NCI-H2196 (cell line): ENCODE measurements around the gene VASN.

Experiments
- DNase-seq: peaks from one replicate; lab custom pipeline; 2025; ENCODE audit not compliant: unreplicated experiment; lab: John Stamatoyannopoulos, UW

VASN gene

DNA sequence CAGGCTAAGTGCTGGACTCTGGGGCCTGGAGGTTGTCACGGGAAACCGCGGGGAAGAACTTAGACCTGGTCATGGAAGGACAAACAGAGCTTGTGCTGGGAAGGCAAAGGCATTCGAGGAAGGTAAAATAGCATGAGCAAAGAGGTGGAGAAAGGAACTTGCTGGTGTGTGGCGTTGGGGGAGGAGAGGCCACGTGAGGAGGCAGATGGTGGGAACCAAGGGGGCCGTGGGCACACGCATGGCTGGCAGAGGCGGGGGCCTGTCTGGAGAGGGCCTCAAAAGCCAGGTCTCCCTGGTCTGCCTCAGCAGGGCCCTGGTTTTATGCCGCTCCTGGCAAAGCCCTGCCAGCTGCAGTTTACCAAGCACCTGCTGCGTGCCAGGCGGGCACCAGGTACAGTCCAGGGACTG is 29.4 kb downstream of the VASN start:
- no peak for DNase-seq

DNA sequence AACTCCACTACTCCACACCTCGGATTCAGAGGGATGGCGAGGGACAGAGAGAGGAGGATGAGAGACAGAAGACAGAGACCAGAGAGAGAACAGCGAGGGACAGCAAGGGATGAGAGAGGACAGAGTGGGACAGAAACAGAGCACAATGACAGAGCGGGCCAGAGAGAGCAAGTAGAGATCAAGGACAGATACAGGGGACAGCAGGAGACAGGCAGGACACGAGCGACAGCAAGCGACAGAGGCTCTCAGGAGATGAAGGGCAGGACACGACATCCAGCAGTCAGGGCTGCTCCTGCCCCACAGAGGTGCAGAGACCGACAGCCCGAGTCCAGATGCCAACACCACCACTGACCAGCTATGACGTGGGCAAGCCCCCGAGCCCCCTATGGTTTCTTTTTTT is 29.9 kb downstream of the VASN start:
- DNase-seq = no peak

DNA sequence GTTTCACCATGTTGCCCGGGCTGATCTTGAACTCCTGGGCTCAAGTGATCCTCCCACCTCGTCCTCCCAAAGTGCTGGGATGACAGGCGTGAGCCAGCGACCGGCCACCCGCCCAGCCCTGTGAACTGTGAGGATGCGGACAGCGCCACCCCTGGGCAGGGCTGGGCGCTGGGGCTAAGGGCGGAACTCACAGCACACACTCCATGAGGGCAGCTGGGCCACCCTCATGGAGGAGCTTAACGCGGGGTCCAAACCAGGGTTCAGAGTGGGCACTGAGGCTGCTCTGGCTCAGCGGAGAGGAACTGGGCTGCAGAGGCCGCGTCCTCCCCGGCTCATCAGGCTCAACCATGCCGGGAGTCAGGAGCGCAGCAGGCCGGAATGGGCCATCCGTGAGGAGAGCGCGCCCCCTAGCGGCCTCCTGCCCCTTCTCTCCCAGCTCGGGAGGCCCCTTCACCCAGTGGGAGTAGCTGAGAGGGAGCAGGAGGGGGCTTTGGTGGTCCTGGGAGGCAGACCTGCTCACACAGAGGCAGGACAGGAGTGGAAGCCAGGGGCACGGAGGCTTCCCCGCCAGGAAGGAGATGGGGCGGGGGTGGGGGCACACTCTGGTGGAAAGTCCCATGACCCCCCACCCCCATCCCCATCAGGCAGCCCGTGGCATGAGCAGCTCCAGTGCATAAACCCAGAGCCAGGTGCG is 30.9 kb downstream of the VASN start:
- DNase-seq = peak; percentile 80

DNA sequence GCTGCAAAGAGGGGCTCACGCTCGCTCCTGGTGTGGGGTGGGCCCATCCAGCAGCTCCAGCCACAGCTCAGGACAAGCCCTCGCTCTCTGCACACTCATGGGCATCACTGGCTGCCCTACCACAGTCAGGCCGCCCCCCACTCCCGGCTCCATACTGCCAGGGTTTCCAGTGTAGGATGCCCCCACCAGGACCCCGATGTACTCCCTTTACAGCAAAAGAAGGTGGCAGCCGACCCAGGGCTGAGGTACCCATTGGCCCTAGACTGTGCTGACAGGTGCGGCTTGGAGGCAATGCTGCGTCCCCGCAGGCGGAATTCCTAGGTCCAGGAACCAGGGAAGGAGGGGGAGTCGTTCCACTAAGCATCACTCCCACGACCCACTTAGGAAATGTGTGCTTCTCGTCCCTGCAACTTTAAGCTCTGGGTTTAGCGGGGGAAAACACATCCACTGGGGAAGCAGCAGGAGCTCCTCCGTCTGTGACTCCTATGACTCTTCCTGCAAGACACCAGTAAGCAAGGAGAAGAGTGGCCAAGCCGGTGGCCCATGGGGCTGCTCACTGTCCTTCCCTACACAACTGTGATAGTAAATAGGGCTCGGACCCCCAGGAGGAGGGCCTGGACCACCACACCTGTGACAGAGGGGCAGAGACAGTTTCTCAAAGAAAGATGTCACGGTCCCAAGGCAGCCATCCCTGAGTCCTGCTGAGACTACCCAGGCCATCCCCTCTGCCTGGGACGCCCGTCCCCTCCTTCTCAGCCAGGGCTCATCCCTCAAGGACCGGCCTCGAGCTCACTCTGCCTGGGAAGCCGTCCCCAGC is 31.7 kb downstream of the VASN start:
- no peak for DNase-seq

DNA sequence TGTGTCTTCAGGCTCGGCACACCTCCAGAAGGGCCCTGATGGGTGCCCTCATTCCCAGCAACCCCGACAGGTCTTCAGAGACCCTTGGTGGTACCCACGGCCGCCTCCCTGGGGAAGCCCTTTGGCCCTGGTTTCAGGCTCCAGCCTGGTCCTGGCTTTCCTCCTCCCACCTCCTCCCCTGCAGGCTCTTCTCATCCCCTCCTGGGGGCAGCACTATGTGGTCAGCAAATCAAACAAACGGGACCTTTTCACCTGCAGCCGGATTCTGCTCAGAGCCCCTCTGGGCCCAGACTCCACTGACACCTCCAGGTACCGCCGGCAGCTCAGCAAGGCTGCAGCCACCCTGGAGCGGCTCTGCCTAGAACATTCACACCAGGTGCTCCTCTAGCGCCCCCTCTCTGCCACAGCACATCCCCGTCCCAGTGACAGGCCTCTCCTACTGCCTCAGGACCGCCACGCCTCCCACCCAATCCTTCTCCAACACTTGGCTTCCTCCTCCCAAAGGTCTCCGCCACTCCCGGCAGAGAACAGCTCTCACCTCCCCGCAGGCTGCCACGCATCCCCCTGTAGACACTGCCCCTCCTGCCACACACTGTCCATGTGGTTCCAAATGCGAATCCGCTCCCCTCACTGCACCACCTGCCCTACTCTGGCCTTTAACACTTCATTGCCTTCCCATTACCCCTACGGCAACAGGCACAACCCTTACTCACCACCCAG is 32.8 kb downstream of the VASN start:
- peak; percentile 85 for DNase-seq

DNA sequence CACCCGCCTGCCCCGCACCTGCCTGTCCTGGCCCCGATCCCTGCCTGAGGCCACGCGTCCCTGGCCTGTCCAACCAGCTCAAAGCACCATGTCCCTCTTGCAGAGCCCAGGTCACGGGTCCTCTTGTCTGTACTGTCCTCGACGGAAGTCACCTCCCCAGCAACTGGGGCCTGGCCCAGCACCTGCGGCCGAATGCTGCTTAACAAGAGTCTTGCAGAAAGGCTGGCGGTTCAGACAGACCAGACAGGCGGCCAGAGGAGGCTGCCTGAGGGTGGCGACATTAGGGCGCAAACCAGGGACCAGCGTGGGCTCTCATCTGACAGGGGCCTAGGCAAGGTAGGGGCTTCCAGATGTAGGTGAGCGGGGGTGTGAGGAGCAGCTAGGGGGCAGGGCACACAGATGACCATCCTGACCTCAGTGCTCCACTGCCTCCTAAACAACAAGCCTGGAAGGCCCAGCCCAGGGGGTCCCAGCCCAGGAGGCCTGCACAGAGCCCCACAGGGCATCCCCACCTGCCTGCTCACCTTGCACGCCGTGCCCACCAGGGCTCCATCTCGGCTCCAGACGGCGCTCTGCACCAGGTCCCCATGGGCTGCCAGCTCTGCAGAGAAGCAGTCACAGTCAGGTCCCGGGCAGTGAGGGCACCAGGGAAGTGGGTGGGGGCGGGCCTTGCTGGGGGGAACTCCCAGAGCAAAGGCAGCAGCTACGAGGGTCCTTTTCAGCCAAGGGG is 33.5 kb downstream of the VASN start:
- peak; percentile 85 for DNase-seq

DNA sequence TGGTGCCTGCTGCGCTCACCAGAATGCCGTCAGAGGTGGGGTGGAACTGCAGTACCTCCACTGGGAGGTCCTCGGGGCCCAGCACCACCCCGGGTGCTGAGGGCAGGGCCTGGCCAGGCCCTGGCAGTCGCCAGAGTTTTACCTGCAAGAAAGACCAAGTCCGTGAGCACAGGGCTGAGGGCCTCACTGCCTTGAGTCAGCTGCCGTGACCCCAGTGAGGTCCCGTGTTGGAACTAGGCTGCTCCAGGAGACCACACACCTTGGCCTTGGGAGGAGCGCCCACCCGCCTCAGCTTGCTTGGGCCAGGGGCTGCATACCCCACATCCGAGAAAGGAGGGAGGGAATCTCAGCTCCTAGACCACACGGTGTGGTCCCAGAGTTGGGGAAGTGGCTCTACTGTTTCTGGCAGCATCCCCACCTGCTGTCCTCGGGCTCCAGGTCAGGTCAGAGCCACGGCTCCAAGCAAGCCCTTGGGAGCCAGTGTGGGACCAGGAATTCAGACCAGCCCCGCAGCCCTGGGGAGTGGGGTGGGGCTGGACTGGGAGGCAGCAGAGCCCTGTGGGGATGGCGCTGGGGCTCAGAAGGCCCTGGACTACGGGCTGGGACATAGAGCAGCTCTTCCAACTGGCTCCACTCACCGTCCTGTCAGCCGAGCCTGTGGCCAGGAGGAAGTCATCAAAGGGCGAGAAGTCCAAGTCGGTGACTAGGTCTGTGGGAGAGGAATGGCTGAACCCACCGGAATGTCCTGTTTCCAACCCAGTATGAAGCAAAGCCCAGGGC is 36.1 kb downstream of the VASN start:
- no peak for DNase-seq

DNA sequence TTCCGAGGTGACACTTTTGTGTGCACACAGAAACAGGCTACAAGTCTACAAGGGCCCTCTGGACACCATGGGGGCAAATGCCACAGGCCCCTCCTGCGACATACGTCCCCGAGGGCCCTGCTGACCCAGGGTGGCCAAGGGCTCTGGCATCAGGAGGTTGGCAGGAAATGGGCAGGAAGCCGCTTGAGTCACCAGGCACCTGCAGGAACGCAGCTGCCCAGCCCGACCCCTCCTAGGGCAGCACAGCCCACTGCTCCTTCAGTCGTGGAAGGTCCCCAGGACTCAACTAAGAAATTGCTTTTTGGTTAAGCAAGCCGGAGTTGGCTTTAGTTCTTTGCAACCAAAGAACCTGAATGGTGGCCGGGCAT is 36.7 kb downstream of the VASN start:
- no peak for DNase-seq

DNA sequence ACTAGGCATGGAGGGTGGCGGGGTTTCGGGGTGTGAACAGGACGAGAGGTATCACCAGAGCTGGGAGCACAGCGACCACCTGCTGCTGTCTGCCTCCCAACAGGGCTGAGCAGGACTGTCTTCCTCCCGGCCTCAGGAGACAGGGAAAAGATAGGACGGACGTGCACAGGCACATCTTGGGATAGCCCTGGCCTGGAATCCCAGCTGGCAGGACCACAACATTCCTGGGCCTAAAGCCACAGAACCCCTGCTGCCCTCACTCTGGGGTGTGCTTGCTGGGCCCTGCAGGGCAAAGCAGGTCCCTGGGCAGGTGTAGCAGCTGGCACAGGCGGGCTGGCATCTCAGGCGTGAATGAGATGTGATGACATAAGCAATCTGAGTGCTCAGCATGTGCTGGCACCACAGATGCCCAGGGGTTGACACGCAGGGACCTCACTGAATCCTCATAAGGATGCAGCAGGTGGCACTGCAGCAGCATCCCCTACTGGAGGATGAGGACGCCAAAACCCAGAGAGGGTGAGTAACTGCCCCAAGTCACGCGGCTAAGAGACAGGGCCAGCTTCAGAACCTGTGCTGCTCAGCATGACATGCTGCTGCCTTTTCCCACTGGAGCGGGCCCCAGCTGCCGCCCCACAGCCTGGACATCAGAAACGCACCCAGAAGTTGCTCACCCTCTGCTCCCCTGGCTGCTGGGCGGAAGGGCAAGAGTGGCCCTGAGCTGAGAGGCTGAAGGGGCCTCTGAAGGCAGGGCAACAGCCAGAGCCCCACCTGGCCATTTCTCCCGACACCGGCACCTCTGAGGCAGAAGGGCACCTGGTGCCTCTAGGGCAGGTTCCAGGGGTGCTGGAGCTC is 37.7 kb downstream of the VASN start:
- DNase-seq = peak; percentile 88

DNA sequence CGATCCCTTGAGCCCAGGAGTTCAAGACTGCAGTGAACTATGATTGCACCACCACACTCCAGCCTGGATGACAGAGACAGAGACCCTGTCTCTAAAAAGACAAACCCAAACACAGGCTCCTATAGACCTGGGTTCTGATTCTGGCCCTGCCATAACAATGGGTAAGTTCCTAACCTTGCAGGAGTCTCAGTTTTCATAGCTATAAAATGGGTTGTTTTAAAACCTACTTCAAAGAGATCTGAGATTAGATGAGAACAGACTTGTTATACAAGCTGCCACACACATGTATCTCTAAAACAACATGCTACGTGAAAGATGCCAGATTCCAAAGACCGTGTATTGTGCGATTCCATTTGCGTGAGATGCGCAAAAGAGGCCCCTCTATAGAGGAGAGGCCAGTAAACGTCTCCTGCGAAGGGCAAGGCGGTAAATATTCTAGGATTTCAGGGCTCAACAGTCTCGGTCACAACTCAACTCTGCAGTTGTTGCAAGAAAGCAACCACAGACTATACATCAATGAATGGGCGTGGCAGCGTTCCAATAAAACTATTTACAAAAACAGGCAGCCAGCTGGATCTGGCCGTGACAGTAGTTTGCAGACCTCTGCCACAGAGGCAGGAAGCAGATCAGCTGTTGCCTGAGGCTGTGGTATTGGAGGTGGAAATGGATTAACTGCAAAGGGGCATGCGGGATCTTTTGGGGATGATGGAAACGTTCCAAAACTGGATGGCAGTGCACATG is 38.9 kb downstream of the VASN start:
- DNase-seq = peak; percentile 62

DNA sequence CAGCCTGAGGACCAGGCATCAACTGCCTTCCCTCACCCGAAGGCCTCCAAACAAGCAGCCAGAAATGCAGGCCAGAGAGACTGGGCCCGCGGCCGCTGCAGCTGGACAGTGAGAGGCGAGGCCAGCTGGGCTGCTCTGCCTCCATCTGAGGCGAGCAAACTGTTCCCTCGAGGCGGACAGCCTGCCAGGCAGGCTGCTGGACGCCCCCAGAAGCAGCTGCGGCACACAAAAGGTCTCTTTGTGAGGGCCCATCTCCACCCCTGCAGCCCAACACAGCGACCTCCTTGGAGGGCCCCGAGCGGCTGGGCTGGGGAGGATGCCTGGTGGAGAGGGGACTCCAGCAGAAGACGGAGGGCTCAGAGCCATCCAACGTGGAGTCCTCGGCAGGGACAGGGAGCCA is 40.0 kb downstream of the VASN start:
- no peak for DNase-seq

DNA sequence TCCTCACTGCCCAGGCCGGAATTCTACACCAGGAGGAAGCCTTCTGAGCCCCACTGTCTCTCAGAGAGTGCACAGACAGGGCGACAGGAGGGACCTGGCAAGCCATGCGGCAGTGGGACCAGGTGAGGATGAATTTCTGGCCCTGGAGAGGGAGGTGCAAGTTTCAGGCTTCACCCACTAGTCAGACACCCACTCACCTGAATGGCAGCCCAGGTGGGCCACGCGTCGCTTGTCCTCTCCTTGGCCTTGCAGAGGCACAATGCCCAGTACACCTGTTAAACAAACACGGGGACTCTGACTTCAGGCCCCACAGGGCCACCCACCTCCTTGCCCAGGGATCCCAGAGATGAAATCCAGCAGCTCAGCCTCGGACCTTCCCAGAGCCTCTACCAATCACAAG is 40.5 kb downstream of the VASN start:
- no peak for DNase-seq

DNA sequence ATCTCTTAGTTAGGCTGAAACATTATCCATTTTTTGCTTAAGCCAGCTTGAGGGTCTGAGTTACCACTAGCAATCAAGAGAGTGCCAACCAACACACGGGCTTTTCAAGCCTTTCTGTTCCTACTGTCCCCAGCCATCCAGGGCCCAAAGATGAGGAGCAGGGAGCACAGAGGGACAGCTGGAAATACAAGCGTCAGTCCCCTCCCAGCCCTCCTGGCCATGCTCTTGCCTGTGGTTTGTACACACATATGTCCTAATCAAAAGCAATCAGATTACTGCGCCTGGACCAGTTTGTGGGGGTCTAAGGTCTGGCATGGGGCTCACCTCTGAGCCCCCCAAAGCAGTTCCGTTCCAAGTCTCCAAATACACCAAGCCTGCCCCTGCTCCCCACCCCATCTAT is 41.2 kb downstream of the VASN start:
- DNase-seq = no peak

DNA sequence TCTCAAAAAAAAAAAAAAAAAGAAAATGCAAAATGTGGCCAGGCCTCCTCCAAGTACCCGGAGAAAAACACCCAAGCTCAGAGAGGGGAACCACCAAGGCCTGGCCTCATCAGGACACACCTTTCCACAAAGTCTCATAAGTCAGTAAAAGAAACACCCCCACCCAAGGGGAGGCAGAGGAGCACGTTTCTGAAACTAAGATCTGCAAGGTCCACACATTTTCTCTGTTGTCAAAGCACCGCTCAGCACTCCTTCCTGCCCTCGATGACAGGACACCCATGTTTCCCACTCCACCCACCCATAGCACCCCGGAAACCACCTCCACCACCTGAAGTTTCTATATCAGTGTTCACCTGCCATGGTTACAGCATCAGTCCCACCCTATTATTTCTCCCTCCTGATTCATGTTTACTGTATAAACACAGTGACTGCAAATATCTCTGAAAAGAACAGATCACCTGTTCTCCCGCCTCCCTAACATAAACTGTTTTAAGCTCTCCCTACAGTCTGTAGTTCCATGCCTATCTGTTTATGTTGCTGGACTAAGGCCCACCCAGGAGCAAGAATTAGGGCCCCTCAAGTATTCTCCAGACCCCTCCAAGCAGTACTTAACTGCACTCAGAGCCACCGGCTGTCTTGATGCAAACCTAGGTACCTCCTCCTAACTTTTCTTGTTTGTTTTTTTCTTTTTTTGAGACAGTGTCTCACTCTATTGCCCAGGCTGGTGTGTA is 42.7 kb downstream of the VASN start:
- peak; percentile 35 for DNase-seq

DNA sequence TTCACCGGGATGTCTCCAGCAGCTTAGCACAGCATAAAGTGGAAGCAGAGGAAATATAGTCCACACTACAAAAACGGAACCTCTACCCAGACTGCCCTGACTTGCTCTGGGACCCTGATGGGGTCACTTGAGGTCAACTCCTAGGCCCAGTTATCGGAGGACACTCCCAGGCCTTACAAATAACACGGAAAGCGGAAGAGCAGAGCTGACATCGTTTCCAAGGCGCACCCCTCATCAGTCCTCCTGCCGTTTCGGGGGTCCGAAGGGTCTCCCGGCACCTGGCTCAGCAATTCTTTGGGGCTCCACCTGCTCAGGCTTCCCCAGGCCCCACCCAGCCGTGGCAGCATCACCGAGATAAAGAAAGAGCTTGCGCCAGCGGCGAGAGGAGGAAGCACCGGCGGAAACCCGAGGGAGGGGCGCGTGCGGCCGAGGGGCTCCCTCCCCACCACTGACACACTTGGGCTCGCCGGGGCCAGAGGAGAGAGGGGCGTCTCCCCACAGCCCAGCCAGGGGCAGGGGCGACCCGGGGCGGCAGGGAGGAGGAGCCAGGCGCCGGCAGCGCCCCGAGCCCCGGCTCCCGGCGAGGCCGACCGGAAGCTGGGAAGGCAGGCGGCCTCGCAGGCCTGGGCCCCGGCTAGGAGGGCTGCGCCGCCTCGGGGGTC is 44.0 kb downstream of the VASN start:
- DNase-seq = peak; percentile 35

DNA sequence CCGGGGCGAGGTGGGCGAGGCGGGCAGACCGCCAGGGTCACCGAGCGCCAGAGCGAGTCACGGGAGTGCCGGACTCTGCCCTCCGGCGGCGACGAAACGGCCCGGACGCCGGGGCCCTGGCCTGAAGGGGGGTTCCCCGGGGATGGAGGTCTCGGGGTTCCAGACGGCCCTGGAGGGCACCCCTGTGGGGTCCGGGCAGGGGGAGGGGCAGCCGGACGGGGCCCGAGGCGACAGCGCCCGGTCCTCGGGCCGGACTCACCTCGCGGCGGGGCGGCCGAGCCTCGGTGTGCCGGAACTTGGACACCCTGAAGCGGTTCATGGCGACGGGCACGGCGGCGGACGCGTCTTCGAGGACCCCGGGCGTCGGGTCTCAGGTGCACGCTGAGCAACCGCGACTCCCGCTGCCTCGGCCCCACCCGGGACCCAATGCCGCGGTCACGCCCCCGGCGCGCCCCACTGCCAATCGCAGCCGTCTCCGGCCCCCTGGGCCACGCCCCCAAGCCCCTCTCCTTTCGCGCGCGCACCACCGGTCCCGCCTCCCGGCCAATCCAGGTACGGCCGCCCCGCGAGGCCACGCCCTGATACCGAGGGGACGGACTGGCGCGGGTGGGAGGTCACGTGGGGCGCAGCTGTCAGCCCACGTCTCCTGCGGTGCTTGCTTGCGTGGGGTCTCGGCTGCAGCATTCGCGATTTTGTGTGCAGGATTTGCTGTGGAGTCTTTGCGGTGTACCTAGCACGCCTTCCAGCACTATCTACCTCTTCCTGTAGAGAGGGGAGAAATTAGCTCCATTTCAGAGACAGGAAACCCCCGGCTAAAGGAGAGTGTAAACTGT is 44.8 kb downstream of the VASN start, which contains the start of gene CORO7:
CORO7 (minus strand) TSS at position 397 of the 833 bp plus-strand sequence; CDS start at position 319, 78 bp downstream.
- peak; percentile 94 for DNase-seq
